ENCODE measurements around the gene TRIP12. TPM values are rescaled to one million over a fixed set of nuclear protein-coding genes. Genes with fewer than 3 reads are reported as not detected.

The TRIP12 gene
- total and polyA plus RNA-seq, 2 of the 13 experiments (the other 11 are each of a cell fraction or from before 2014, with no cell fraction given): 72.1 to 153 TPM

DNA sequence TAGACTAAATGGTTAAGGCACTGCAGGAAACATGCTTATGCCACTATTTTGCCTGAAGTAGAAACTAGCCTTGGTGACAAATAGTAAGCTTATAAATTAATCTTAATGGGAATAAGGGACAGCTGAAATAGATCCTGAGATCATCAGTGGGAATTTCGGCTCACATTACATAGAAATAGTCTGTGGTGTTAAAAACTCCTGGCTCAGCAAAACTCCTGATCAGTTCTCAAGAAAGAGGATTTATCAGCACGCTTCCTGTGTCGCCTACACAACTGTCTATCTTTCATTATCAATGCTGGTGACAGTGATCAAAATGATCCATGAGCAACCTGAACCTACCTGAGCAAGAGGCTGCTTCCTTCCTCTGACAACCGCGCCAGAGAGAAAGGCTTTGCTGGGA lies 190.4 kb downstream of the TRIP12 start:
- POLR2A ChIA-PET: no interaction called here
- no peaks in the 10 kb centered on the region for H3K4me1 ChIP-seq (ENCODE audit: insufficient read depth, low read length)
- H3K4me2 ChIP-seq (ENCODE audit: low read depth, low read length): no peak overlapping the region
- ATAC-seq (no peak), FAIRE-seq (no peak), DNase-seq (ENCODE audit: low spot score) (no peak)
- TF ChIP-seq, protein P1, sequence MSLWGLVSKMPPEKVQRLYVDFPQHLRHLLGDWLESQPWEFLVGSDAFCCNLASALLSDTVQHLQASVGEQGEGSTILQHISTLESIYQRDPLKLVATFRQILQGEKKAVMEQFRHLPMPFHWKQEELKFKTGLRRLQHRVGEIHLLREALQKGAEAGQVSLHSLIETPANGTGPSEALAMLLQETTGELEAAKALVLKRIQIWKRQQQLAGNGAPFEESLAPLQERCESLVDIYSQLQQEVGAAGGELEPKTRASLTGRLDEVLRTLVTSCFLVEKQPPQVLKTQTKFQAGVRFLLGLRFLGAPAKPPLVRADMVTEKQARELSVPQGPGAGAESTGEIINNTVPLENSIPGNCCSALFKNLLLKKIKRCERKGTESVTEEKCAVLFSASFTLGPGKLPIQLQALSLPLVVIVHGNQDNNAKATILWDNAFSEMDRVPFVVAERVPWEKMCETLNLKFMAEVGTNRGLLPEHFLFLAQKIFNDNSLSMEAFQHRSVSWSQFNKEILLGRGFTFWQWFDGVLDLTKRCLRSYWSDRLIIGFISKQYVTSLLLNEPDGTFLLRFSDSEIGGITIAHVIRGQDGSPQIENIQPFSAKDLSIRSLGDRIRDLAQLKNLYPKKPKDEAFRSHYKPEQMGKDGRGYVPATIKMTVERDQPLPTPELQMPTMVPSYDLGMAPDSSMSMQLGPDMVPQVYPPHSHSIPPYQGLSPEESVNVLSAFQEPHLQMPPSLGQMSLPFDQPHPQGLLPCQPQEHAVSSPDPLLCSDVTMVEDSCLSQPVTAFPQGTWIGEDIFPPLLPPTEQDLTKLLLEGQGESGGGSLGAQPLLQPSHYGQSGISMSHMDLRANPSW (CRISPR knock-in tag; IDR thresholded peaks at IDR 0.05; ENCODE audit: borderline replicate concordance): no peak
- TF ChIP-seq ELF1 (CRISPR knock-in tag; IDR thresholded peaks at IDR 0.05) (no peak), MAFK (conservative IDR thresholded peaks at IDR 0.05 in 1 of 2, IDR thresholded peaks at IDR 0.05 in 1 of 2; ENCODE audit: low read length in 2 of 2) (peak; percentile 59 to 76), BORCS8-MEF2B (CRISPR knock-in tag; IDR thresholded peaks at IDR 0.05) (no peak), MTA3 (CRISPR knock-in tag; IDR thresholded peaks at IDR 0.05) (no peak), MAFF (IDR thresholded peaks at IDR 0.05; ENCODE audit: low read depth, low read length) (peak; percentile 48)
- BruUV-seq (replicated peaks): no TSS peak
- no peak overlapping the region for H3K4me3 ChIP-seq (replicated peaks in 1 of 3; ENCODE audit: insufficient read depth in 1 of 3, low read depth in 2 of 3, low read length in 3 of 3)
- intact Hi-C loops (cut with micrococcal nuclease; ENCODE audit: unreplicated experiment) (no loop called here), in situ Hi-C loops (cut with HindIII; ENCODE audit: extremely low pct_ligation_motif_present, low pct_unique_long_range_greater_than_20kb) (no loop called here)
- peaks cover 0 to 17% of the 10 kb centered on the region in 2 experiments; a peak in 2 of 5 replicates for H3K27me3 ChIP-seq (ENCODE audit: control insufficient read depth in 1 of 2, insufficient read depth in 2 of 2, low read length in 2 of 2)
- no peaks in the 10 kb centered on the region for H4K20me1 ChIP-seq (ENCODE audit: insufficient read depth, low read length)
- H2AFZ ChIP-seq (ENCODE audit: low read length): no peak overlapping the region
- H3K9ac ChIP-seq (ENCODE audit: insufficient read depth, low read depth, low read length): no peak overlapping the region
- H3K9me3 ChIP-seq (ENCODE audit: low read length): no peaks in the 10 kb centered on the region
- CTCF ChIA-PET (ENCODE audit: low intra/inter-chr PET ratio, low total read pairs): no interaction called here
- no peaks in the 10 kb centered on the region for H3K36me3 ChIP-seq (replicated peaks in 1 of 2; ENCODE audit: control insufficient read depth in 1 of 2, insufficient read depth in 2 of 2, low read length in 2 of 2)
- no peaks in the 10 kb centered on the region for H3K79me2 ChIP-seq (ENCODE audit: insufficient read depth, low read length)
- 4% methylated on average over 5 of the region's 5 CpGs for whole genome bisulfite sequencing (ENCODE audit: low lambda C conversion rate)
- H3K27ac ChIP-seq (ENCODE audit: extremely low read length, insufficient read depth, low read length): no peak overlapping the region

GRCh38 chr2:229728370-229728769 lies 193.4 kb downstream of the TRIP12 start:
- H3K4me1 ChIP-seq (ENCODE audit: insufficient read depth, low read length): no peaks in the 10 kb centered on the region
- intact Hi-C loops (cut with micrococcal nuclease; ENCODE audit: unreplicated experiment): no loop called here
- no peak for ATAC-seq
- no peak overlapping the region for H3K9ac ChIP-seq (ENCODE audit: insufficient read depth, low read depth, low read length)
- H3K4me3 ChIP-seq (replicated peaks in 1 of 3; ENCODE audit: insufficient read depth in 1 of 3, low read depth in 2 of 3, low read length in 3 of 3): no peak overlapping the region
- H3K4me2 ChIP-seq (ENCODE audit: low read depth, low read length): no peak overlapping the region
- no TSS peak for BruUV-seq (replicated peaks)
- no peak for DNase-seq (ENCODE audit: low spot score)
- no peak overlapping the region for H3K27ac ChIP-seq (ENCODE audit: extremely low read length, insufficient read depth, low read length)
- no peaks in the 10 kb centered on the region for H3K79me2 ChIP-seq (ENCODE audit: insufficient read depth, low read length)
- H3K36me3 ChIP-seq (replicated peaks in 1 of 2; ENCODE audit: control insufficient read depth in 1 of 2, insufficient read depth in 2 of 2, low read length in 2 of 2): no peaks in the 10 kb centered on the region
- in situ Hi-C loops (cut with HindIII; ENCODE audit: extremely low pct_ligation_motif_present, low pct_unique_long_range_greater_than_20kb): no loop called here
- peaks cover 1 to 12% of the 10 kb centered on the region in 2 experiments; a peak in 2 of 5 replicates for H3K27me3 ChIP-seq (ENCODE audit: control insufficient read depth in 1 of 2, insufficient read depth in 2 of 2, low read length in 2 of 2)
- ChIA-PET CTCF (ENCODE audit: low intra/inter-chr PET ratio, low total read pairs) (no interaction called here), POLR2A (no interaction called here)
- no peak for FAIRE-seq
- H2AFZ ChIP-seq (ENCODE audit: low read length): no peak overlapping the region
- H4K20me1 ChIP-seq (ENCODE audit: insufficient read depth, low read length): no peaks in the 10 kb centered on the region
- H3K9me3 ChIP-seq (ENCODE audit: low read length): no peaks in the 10 kb centered on the region
- TF ChIP-seq, protein P2, sequence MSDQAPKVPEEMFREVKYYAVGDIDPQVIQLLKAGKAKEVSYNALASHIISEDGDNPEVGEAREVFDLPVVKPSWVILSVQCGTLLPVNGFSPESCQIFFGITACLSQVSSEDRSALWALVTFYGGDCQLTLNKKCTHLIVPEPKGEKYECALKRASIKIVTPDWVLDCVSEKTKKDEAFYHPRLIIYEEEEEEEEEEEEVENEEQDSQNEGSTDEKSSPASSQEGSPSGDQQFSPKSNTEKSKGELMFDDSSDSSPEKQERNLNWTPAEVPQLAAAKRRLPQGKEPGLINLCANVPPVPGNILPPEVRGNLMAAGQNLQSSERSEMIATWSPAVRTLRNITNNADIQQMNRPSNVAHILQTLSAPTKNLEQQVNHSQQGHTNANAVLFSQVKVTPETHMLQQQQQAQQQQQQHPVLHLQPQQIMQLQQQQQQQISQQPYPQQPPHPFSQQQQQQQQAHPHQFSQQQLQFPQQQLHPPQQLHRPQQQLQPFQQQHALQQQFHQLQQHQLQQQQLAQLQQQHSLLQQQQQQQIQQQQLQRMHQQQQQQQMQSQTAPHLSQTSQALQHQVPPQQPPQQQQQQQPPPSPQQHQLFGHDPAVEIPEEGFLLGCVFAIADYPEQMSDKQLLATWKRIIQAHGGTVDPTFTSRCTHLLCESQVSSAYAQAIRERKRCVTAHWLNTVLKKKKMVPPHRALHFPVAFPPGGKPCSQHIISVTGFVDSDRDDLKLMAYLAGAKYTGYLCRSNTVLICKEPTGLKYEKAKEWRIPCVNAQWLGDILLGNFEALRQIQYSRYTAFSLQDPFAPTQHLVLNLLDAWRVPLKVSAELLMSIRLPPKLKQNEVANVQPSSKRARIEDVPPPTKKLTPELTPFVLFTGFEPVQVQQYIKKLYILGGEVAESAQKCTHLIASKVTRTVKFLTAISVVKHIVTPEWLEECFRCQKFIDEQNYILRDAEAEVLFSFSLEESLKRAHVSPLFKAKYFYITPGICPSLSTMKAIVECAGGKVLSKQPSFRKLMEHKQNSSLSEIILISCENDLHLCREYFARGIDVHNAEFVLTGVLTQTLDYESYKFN (CRISPR knock-in tag; conservative IDR thresholded peaks at IDR 0.05): no peak
- TF ChIP-seq ZNF784 (CRISPR knock-in tag; IDR thresholded peaks at IDR 0.05; ENCODE audit: borderline replicate concordance) (no peak), ZNF530 (CRISPR knock-in tag; IDR thresholded peaks at IDR 0.05; ENCODE audit: low read depth) (no peak), CBX1 (IDR thresholded peaks at IDR 0.05; ENCODE audit: low read depth) (no peak)
- TF ChIP-seq, protein P3, sequence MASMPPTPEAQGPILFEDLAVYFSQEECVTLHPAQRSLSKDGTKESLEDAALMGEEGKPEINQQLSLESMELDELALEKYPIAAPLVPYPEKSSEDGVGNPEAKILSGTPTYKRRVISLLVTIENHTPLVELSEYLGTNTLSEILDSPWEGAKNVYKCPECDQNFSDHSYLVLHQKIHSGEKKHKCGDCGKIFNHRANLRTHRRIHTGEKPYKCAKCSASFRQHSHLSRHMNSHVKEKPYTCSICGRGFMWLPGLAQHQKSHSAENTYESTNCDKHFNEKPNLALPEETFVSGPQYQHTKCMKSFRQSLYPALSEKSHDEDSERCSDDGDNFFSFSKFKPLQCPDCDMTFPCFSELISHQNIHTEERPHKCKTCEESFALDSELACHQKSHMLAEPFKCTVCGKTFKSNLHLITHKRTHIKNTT (CRISPR knock-in tag; IDR thresholded peaks at IDR 0.05): no peak
